Kidney epithelial cell (primary cell): Measurements from ENCODE around the gene FGF22. TPM values are rescaled to one million over a fixed set of nuclear protein-coding genes. Genes with fewer than 3 reads are reported as not detected.

Experiments
- DNase-seq: peaks from one replicate; pipeline ENCODE4 v3.0.0-alpha.2; 2010; ENCODE audit warnings: low read depth
- H3K27me3 ChIP-seq: 2 replicates; pipeline ENCODE4 v1.6.0; 2011; ENCODE audit warnings: low read length; ENCODE audit not compliant: control insufficient read depth, insufficient read depth
- H3K36me3 ChIP-seq: 2 replicates; pipeline ENCODE4 v1.5.1; 2011; ENCODE audit warnings: low read length; ENCODE audit not compliant: control insufficient read depth, insufficient read depth
- H3K4me3 ChIP-seq: 2 replicates; pipeline ENCODE4 v1.5.1; 2011; ENCODE audit warnings: low read depth, mild to moderate bottlenecking, control low read depth, low read length
- CTCF ChIP-seq: IDR thresholded peaks from 2 replicates; pipeline ENCODE4 v1.5.1; 2011; ENCODE audit warnings: mild to moderate bottlenecking, moderate library complexity, low read length, control low read depth, inconsistent platforms; ENCODE audit not compliant: insufficient read depth, poor library complexity, severe bottlenecking
- total RNA-seq: library from RNA; depleted of rRNA; stranded (reverse); fragments of >200 nt; gene quantifications from 2 replicates; pipeline ENCODE4 v1.2.3, GENCODE V29; 2015

FGF22 gene
- total RNA-seq, 1 donor from 2014 or later: not detected

- Histone ChIP-seq H3K27me3 (peaks cover 9% of the 10 kb centered on the region), H3K4me3 (no peak overlapping the region), H3K36me3 (no peaks in the 10 kb centered on the region)
- TF ChIP-seq CTCF: no peak
- no peak for DNase-seq
Measured at GRCh38 chr19:690203-690602, 50.5 kb downstream of the FGF22 start.

Other genes with a start within 250 kb of the FGF22 start
- not detected in 2 replicates for gene C2CD4C, start 230.7 kb upstream of the FGF22 start, total RNA-seq
- 15.2 and 19.5 TPM in 2 replicates for gene SHC2, start 178.8 kb upstream of the FGF22 start, total RNA-seq
- gene MADCAM1, start 143.4 kb upstream of the FGF22 start, total RNA-seq: 0.14 and 0.46 TPM in 2 replicates
- gene TPGS1, start 132.4 kb upstream of the FGF22 start, total RNA-seq: 52.7 and 68.8 TPM in 2 replicates
- gene CDC34, start 108.1 kb upstream of the FGF22 start, total RNA-seq: 168 and 194 TPM in 2 replicates
- not detected in 2 replicates for gene GZMM, start 95.8 kb upstream of the FGF22 start, total RNA-seq
- 838 and 979 TPM in 2 replicates for gene BSG, start 67.3 kb upstream of the FGF22 start, total RNA-seq
- gene HCN2, start 50.0 kb upstream of the FGF22 start, total RNA-seq: 0.13 and 0.48 TPM in 2 replicates
- 47.6 and 50.0 TPM in 2 replicates for gene POLRMT, start 6.3 kb upstream of the FGF22 start, total RNA-seq
- gene RNF126, start 23.3 kb downstream of the FGF22 start, total RNA-seq: 77.6 and 107 TPM in 2 replicates
- gene FSTL3, start 36.5 kb downstream of the FGF22 start, total RNA-seq: 378 and 504 TPM in 2 replicates
- not detected in 2 replicates for gene PRSS57, start 55.6 kb downstream of the FGF22 start, total RNA-seq
- 42.8 and 49.8 TPM in 2 replicates for gene PALM, start 69.1 kb downstream of the FGF22 start, total RNA-seq
- gene MISP, start 111.2 kb downstream of the FGF22 start, total RNA-seq: 45.6 and 52.4 TPM in 2 replicates
- gene PTBP1, start 157.6 kb downstream of the FGF22 start, total RNA-seq: 268 and 349 TPM in 2 replicates
- gene PLPPR3, start 182.1 kb downstream of the FGF22 start, total RNA-seq: 2.9 and 4.1 TPM in 2 replicates
- not detected in 2 replicates for gene AZU1, start 188.0 kb downstream of the FGF22 start, total RNA-seq
- gene PRTN3, start 201.1 kb downstream of the FGF22 start, total RNA-seq: not detected in 2 replicates
- 0.67 TPM in 1 of 2 replicates, not detected in the other for gene ELANE, start 212.4 kb downstream of the FGF22 start, total RNA-seq
- gene CFD, start 219.8 kb downstream of the FGF22 start, total RNA-seq: 1.3 TPM in 2 replicates